ENCODE measurements around the gene LNPK.
"Not testable (repeated sequence)": the region's sequence is repeated elsewhere in the genome, so short reads cannot be mapped to it uniquely, and the experiment has no call there.

LNPK gene

DNA sequence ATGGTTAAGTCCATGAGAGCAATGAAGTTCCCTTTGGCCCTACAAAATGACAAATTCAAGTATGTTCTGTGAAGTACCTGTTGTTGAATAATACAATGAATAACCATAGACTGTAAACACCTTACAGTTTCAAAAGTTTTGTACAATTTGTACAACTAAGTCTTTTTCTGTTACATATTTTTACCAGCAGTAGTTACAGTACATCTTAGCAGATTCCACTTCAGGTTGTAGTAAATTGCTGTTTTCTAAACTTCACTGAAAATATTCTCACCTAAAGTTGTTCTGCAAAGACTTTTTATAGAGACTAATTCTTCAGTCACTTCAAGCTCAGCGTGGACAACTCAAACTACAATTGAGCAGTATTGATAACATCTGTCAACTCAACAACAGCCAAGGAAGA lies 28.7 kb downstream of the LNPK start:
- no peak for DNase-seq (ENCODE audit: low spot score)

DNA sequence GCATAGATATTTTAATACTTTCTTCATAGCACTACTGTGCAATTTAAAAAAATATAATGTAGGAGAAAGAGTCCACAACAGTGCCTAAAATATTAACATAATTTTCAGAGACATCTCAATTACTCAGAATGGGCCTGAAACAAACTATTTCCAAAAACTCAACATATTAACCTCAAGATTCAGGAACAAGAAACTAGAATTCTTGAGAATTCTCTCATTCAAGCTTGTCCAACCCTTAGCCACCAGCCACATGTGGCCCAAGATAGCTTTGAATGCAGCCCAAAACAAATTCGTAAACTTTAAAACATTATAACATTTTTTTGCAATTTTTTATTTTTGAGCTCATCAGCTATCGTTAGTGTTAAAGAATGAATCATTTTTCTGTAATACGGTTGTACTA lies 35.2 kb downstream of the LNPK start:
- no peak for DNase-seq (ENCODE audit: low spot score)

DNA sequence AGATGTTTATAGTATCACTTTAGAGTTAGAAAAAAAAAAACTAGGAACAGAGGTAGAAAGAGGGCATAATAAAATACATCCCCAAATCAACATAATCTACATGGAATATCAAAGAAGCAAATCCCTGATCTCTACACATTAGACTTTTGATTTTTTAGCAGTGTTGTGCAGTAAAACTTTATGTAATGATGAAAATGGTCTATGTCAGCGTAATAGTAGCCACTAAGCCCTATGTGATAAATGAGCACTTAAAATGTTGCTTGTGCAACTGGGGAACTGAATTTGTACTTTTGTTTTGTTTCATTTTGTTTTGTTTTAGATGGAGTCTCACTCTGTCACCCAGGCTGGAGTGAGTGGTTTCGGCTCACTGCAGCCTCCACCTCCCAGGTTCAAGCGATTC lies 36.3 kb downstream of the LNPK start:
- DNase-seq (ENCODE audit: low spot score): no peak

DNA sequence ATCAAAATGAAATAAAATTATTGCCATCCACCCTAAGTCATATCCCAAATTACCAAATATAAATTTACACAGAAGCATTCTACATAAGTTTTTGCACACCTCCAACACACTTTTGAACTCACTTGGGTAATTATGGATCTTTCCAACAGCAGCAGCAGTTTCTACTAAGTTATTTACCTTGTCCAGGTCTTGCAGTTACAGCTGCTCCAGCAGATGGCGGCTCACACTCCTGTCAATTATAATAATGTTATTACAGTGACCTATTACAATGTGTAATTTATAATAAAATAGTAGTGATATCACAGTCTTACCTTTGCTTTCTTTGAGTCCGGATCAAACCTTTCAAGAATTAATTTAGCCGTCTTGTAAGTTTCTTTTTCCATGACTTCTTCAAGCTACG lies 37.9 kb downstream of the LNPK start:
- DNase-seq (ENCODE audit: low spot score): no peak

DNA sequence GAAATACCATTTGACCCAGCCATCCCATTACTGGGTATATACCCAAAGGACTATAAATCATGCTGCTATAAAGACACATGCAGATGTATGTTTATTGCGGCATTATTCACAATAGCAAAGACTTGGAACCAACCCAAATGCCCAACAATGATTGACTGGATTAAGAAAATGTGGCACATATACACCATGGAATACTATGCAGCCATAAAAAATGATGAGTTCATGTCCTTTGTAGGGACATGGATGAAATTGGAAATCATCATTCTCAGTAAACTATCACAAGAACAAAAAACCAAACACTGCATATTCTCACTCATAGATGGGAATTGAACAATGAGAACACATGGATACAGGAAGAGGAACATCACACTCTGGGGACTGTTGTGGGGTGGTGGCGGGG lies 38.9 kb downstream of the LNPK start:
- DNase-seq (ENCODE audit: low spot score): not testable (repeated sequence)

DNA sequence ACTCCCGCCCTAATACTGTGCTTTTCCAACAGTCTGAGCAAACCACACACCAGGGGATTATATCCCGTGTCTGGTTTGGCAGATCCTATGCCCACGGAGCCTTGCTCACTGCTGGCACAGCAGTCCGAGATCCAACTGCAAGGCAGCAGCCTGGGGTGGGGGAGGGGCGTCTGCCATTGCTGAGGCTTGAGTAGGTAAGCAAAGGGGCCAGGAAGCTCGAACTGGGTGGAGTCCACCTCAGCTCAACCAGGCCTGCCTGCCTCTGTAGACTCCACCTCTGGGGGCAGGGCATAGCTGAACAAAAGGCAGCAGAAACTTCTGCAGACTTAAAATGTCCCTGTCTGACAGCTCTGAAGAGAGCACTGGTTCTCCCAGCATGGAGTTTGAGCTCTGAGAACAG lies 44.2 kb downstream of the LNPK start:
- DNase-seq (ENCODE audit: low spot score): no peak

DNA sequence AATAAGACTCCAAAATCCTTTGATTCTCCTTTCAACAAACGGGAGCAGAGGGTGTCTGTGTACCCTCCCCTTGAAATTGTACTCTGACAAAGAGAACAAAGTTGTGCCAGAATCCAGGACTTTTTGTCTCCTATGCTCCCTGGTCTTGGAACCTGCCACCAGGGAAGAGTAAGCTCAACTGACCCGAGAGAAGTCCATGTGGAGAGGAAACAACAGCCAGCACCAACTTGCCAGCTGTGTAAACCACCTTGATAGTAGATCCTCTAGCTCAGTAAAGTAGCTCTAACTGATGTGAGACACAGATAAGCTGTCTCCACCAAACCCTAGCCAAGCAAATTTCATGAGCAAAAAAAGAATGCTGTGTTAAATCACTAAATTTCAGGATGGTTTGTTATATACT lies 46.9 kb downstream of the LNPK start:
- DNase-seq (ENCODE audit: low spot score): no peak

DNA sequence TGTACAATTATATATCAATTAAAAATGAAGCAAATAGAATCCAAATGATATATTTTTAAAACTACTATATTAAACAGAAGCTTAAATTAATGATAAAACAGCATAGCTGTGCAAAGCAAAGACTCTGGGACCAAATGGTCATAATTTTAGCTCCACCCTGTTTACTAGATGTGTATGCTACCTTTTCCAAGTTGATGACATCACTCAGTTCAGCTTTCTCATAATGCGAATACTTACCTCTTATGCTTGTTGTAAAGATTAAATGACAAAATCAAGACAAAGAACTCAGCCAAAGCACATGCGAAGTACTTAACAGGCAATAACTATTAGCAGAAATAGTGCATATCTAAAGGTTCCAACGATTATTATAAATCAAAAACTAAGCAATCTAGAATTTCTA lies 51.6 kb downstream of the LNPK start:
- no peak for DNase-seq (ENCODE audit: low spot score)

DNA sequence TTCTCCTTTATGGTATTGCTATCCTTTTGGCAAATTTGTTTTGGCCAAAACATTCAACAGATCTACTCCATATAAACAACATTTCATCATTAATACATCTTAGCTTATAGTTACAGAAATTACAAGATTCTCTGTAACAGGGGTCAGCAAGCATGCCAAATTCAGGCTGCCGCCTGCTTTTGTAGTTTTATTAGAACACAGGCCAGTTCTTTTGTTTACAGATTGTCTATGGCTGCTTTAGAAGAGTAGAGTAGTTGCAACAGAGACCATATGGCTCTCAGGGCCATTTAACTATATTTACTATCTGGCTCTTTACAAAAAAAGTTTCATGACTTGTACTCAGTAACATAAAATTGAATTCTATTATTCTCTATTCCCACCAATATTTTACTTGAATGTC lies 53.9 kb downstream of the LNPK start:
- no peak for DNase-seq (ENCODE audit: low spot score)

DNA sequence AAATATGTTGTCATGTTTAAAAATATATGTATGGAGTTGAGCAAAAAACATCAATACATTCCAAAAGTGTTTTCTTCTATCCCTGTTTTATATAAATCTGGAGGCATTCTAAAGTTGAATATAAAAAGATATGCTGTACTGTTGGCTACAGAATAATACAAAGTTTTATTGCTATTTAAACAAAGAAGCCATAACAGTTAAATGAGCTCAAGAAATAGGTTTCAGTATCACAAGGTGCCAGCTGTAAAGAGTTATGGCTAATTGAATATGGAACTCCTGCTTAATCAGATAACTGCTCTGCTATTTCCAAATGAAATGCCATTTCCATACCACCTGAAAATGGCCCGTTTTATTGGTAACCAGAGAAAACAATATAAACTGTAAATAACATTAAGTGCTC lies 55.0 kb downstream of the LNPK start:
- no peak for DNase-seq (ENCODE audit: low spot score)

DNA sequence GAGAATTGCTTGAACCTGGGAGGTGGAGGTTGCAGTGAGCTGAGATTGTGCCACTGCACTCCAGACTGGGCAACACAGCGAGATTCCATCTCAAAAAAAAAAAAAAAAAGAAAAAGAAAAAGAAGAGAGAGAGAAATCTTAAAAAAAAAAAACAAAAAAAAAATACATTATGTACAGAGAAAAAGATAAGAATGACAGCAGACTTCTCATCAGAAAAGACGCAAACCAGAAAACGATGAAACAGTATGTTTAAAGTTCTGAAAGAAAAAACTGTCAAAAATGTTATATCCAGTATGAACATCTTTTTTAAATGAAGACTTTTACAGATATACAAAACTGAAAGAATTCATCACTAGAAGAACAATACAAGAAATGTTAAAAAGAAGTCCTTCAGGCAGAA lies 60.4 kb downstream of the LNPK start:
- no peak for DNase-seq (ENCODE audit: low spot score)

DNA sequence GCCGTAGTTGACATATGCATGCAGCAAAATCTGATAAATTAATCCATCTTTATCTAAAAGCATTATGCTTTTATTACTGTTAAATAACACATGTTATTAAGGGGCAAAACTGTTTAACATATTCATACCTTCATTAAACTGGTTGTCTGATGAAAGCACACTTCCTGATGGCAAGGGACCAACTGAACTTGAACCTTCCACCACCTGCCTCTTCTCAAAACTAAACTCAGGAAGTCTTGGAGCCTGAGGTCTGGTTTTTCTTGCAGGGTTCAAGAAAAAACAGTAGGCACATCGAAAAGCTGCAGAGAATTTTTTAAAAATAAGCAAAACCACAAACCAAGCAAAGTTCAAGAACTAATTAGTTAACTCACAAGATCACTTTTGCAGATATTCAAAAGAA lies 64.9 kb downstream of the LNPK start:
- no peak for DNase-seq (ENCODE audit: low spot score)

DNA sequence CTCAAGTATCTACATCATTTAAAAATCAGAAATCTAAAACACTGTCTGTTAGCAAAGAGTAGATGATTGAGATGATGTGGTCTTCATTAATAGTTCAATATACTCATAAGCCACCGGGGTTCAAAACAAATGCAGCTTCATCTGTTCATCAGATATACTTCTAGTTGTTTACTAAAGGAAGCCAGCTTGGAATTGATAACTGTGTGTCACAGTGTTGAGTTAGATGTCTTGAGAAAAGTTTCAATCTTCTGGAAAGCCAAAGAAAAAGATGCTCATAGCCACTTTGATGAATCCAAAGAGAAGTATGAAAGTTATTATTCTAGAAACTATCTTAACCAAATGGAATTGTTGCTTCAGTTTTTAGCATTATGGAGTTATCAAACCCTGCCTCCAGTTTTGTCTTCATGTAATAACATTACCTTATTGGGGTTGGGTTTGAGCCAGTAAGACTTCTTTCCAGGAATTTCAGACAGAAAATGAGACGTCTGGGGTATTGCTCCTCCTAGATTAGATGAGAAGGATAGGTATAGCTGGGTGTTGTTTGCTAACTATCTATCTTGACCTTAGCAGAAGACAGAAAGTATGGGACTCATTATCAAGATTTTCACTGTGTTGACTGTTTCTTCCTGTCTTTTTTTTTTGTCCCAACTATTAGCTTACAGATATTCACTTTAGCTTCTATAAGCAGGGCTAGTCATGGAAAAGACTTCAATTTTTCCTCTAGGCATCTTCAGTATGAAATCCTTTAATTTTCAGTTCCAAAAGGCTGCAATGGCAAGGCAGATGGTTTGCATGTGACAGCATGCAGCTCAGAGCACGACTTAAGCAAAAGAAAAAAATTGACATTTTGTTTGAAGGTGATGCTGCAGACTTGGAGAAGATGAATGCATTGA lies 66.5 kb downstream of the LNPK start:
- DNase-seq (ENCODE audit: low spot score): peak; percentile 29

DNA sequence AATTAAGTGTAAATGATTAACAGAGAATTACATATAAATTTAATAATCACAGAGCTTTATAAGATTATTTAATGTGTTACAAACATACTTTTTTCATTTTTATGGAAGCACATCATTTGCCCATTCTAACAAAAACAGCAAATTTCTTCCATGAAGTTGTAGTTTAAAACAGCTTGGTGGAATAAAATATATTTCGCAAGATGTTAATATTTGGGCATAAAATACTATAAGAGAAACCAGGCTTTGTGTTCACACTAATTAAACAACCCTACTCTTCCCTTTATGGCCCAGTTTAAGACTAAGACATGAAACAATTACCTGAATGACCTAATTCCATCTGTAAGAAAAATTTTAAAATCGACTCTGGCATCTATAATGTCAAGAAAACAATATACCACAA lies 69.4 kb downstream of the LNPK start:
- no peak for DNase-seq (ENCODE audit: low spot score)

DNA sequence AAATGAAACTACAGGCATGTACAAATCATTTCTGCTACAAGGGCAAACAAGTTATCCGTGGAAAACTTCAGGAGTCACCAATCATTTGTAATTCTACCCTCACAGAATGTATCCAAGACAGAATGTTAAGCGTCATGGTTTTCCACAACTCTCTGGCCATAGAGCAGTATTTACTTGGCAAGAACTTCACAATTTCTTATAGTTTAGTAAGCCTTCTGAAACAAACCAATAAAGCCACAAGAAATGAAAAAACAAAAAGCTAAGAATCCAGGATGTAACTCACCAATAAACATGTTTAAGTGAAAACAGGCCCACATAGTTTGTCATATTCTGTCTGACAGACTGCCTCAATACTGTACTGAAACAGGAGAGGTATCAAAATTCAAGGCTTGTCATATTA lies 70.3 kb downstream of the LNPK start:
- no peak for DNase-seq (ENCODE audit: low spot score)

DNA sequence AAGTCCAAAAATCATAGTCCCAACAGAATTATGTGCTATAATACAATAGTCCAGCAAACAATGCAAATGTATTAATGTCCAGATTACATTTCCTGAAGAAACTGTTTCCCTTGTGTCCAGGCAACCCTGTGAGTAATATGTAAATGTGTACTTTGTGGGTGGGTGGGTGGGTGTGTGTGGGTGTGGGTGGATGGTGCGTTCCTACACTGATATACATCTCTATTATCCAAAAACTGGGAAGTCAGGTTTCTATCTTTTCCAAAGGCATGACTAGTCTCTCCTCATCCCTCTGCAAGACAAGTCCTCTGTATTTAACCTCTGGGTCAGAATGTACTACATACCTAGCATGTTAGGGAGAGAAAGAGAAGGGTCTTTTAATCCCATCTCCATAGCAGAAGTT lies 71.6 kb downstream of the LNPK start:
- no peak for DNase-seq (ENCODE audit: low spot score)

DNA sequence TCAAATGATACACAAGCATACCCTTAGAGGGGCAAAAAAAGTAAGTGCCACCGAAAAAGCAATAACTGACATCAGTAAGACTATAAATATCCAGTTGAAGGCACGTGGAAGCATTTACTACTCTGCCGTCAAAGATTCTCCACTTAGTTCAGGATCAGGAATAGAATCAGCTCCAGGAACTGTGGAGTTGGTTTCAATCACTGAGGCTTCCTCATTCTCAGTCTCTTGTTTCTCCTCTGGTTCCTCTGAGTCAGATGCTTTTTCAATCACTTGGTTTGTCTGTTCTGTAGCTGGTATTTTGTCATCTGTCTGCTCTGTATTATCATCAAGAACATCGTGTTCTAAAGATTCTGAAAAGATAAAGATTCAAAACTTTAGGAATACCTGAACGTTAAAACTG lies 72.2 kb downstream of the LNPK start:
- DNase-seq (ENCODE audit: low spot score): no peak

DNA sequence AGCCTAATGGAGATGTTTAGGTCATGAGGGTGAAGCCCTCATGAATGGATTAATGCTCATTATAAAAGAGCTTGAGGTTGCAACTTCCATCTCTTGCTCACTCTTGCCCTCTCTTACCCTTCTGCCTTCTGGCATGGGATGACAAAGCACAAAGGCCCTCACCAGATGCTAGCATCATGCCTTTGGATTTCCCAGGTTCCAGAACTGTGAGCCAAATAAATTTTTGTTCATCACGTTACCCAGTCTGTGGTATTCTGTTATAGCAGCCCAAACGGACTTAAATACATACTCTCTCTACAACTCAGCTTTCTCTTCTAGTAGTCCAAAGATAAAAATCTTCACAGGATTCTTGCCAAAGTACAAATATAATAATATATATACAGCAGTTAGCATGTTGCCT lies 75.8 kb downstream of the LNPK start:
- DNase-seq (ENCODE audit: low spot score): no peak

DNA sequence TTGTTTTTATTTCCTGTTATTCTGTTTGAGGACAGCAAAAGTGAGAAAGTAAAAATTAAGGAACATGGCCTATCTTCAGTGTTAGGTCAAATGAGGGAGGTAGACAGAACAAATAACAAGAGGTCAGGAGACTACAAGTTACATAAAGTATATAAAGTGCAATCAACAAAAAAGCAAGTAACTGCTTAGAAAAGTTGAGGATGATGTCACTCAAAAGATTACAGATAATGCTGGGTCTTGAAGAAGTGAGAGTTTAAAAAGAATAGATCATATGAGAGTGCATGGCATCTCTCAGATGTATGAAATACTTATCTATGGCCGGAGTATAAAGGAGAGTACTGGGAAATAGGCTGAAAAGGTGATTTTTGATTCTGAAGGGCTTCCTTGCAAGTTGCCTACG lies 79.9 kb downstream of the LNPK start:
- DNase-seq (ENCODE audit: low spot score): no peak

DNA sequence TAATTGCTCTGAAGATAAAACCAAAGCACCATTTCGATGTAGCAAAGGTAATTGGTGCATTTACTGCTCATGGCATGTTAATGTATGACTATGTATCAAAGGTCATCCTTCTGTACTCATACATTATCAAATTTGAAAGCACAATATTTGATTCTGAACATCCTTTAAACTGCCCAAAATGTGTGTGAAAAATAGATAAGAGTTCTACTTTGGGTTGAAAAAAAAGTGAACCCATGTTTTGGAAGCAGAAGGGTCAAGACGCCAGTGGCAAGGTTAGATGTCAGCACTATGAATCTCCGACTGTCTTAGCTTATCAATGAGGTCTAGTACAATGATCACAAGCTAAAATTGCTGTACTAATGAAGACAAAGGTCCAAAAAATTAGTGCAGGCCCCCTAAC lies 83.1 kb downstream of the LNPK start:
- DNase-seq (ENCODE audit: low spot score): no peak

DNA sequence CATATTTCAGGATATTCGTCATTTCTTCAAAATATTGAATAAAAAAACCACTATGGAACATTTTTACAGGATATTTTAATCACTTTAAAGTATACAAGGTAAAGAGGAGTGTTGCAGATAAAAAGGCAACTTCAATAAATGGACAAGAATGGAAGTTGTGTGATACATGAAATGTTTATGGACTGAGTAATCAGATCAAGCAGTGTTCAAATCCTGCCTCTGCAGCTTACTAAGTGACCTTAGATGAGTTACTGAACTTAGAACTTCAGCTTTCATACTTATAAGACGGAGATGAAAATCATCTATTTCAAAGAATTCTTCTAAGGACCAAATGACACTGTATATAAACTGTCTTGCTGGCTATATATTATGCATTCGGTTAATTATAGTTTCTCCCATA lies 87.2 kb downstream of the LNPK start:
- no peak for DNase-seq (ENCODE audit: low spot score)

DNA sequence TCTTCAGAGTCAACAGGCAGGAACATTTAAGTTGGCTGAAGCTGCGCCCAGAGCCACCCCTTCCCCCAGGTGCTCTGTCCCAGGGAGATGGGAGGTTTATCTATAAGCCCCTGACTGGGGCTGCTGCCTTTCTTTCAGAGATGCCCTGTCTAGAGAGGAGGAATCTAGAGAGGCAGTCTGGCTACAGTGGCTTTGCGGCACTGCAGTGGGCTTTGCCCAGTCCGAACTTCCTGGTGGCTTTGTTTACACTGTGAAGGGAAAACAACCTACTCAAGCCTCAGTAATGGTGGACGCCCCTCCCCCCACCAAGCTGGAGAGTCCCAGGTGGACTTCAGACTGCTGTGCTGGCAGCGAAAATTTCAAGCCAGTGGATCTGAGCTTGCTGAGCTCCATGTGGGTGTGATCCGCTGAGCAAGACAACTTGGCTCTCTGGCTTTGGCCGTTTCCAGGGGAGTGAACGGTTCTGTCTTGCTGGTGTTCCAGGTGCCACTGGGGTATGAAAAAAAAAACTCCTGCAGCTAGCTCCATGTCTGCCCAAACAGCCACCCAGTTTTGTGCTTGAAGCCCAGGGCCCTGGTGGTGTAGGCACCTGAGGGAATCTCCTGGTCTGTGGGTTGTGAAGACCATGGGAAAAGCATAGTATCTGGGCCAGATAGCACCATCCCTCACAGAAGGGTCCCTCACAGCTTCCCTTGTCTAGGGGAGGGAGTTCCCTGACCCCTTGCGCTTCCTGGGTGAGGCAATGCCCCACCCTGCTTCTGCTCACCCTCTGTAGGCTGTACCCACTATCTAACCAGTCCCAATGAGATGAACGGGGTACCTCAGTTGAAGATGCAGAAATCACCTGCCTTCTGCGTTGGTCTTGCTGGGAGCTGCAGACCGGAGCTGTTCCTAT lies 88.0 kb downstream of the LNPK start:
- not testable (repeated sequence) for DNase-seq (ENCODE audit: low spot score)

DNA sequence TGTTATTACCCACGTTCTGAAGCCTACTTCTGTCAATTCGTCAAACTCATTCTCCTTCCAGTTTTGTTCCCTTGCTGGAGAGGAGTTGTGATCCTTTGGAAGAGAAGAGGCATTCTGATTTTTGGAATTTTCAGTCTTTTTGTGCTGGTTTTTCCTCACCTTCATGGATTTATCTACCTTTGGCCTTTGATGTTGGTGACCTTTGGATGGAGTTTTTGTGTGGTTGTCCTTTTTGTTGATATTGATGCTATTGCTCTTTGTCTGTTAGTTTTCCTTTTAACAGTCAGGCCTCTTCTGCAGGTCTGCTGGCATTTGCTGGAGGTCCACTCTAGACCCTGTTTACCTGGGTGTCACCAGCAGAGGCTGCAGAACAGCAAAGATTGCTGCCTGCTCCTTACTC lies 88.8 kb downstream of the LNPK start:
- not testable (repeated sequence) for DNase-seq (ENCODE audit: low spot score)
